Endothelial cell (in vitro differentiated cells): ENCODE measurements around the gene KRTAP5-1. TPM values are rescaled to one million over a fixed set of nuclear protein-coding genes. Genes with fewer than 3 reads are reported as not detected.

Experiments
- DNase-seq: peaks from one replicate; pipeline ENCODE4 v3.0.0; 2021; ENCODE audit warnings: low spot score
- H3K27ac Mint-ChIP-seq: one replicate; pipeline ENCODE4 v1.8.0; 2021; ENCODE audit warnings: mixed read lengths, inconsistent platforms; ENCODE audit not compliant: unreplicated experiment
- H3K27me3 Mint-ChIP-seq: one replicate; pipeline ENCODE4 v1.8.0; 2021; ENCODE audit warnings: mild to moderate bottlenecking, moderate library complexity, mixed read lengths, inconsistent platforms; ENCODE audit not compliant: unreplicated experiment
- H3K36me3 Mint-ChIP-seq: one replicate; pipeline ENCODE4 v1.8.0; 2021; ENCODE audit warnings: mild to moderate bottlenecking, low read depth, mixed read lengths, inconsistent platforms; ENCODE audit not compliant: unreplicated experiment
- H3K4me1 Mint-ChIP-seq: one replicate; pipeline ENCODE4 v1.8.0; 2021; ENCODE audit warnings: mild to moderate bottlenecking, mixed read lengths, inconsistent platforms; ENCODE audit not compliant: unreplicated experiment
- H3K4me3 Mint-ChIP-seq: one replicate; pipeline ENCODE4 v1.8.0; 2021; ENCODE audit warnings: mild to moderate bottlenecking, mixed read lengths, inconsistent platforms; ENCODE audit not compliant: unreplicated experiment
- H3K9me3 Mint-ChIP-seq: one replicate; pipeline ENCODE4 v1.8.0; 2021; ENCODE audit warnings: mixed read lengths, inconsistent platforms; ENCODE audit not compliant: unreplicated experiment
- CTCF ChIP-seq: fragments of 200-600 bp; sonication (generic); IDR thresholded peaks from one replicate; pipeline ENCODE4 v1.5.0; 2021; ENCODE audit warnings: antibody characterized with exemption; ENCODE audit not compliant: unreplicated experiment
- total RNA-seq: library from RNA; stranded (reverse); fragmentation: NEBNext Ultra II Directional; extraction: Animal tissue kit (Norgen Biotek cat#: 25700); gene quantifications from one replicate; pipeline ENCODE4 v1.2.1, GENCODE V29; 2021; ENCODE audit not compliant: unreplicated experiment

KRTAP5-1 gene
- total RNA-seq, 1 donor from 2014 or later = not detected

DNA sequence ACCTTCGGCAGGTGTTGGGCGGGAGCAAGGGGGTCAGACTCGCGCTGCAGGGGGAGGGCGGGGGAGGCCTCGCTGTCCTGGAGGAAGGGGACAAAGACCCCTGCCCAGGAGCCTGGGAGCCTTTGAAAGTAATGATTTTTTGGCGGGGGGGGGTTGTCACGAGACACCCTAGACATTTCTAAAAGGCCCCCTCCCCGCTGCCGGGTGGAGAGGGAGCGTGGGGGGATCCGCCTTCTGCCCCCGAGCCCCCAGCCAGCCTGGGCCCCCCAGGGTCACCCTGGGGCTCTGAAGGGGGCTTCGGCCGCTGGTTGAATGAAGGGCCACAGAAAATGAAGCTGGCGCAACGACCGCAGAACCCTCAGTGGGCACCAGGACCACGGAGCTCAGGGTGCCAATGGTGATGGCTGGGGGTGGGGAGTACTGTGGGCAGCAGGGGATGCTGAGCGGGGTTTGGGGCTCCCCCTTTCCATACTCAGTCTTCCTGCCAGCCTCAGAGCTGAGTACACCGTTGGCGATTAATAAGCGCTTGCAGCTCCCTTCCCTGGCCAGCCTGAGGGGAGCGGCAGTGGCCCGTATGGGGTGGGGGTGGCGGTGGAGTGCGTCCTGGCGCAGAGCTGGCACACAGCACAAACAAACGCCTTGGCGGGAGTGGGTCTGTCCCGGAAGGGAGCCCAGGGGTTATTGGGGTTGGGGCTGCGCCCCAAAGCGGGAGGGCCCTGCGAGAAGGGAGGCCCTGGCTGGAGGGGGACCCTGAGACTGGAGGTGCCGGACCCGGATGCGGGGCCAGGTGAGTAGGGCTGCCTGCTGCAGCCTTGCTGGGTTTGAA lies 11.8 kb downstream of the KRTAP5-1 start:
- Mint-ChIP-seq H3K4me3 (no peak overlapping the region), H3K36me3 (no peaks in the 10 kb centered on the region), H3K27ac (no peak overlapping the region), H3K4me1 (peaks cover 5% of the 10 kb centered on the region), H3K9me3 (peaks cover 3% of the 10 kb centered on the region), H3K27me3 (peaks cover 11% of the 10 kb centered on the region)
- no peak for TF ChIP-seq CTCF
- peak; percentile 16 for DNase-seq

- Mint-ChIP-seq H3K36me3 (no peaks in the 10 kb centered on the region), H3K9me3 (no peaks in the 10 kb centered on the region), H3K4me1 (peaks cover 5% of the 10 kb centered on the region), H3K27ac (no peak within 1 kb of the TSS), H3K27me3 (peaks cover 12% of the 10 kb centered on the region), H3K4me3 (no peak within 1 kb of the TSS)
- DNase-seq = peak; percentile 86
- no peak for TF ChIP-seq CTCF
These were observed 12.6 kb downstream of the KRTAP5-1 start, which contains the start of gene DUSP8 for GRCh38 chr11:1572197-1573076. DUSP8 (minus strand) TSS chr11:1572271; CDS start chr11:1565826, 6,445 bp downstream.

- DNase-seq = no peak
- Mint-ChIP-seq H3K27me3 (peaks cover 15% of the 10 kb centered on the region), H3K36me3 (no peaks in the 10 kb centered on the region), H3K4me3 (no peak overlapping the region), H3K4me1 (peaks cover 4% of the 10 kb centered on the region), H3K9me3 (no peaks in the 10 kb centered on the region), H3K27ac (no peak overlapping the region)
- TF ChIP-seq CTCF = no peak
These were observed 13.3 kb downstream of the KRTAP5-1 start for GRCh38 chr11:1571760-1572196.

- Mint-ChIP-seq H3K9me3 (no peaks in the 10 kb centered on the region), H3K4me1 (peaks cover 3% of the 10 kb centered on the region), H3K27ac (no peak overlapping the region), H3K36me3 (no peaks in the 10 kb centered on the region), H3K4me3 (peak overlapping the region; percentile 42), H3K27me3 (peaks cover 16% of the 10 kb centered on the region)
- no peak for TF ChIP-seq CTCF
- peak; percentile 13 for DNase-seq
These were observed 14.0 kb downstream of the KRTAP5-1 start for GRCh38 chr11:1570896-1571759.
